Endodermal cell (in vitro differentiated cells): Measurements from ENCODE around the gene PRSS8. TPM values are rescaled to one million over a fixed set of nuclear protein-coding genes. Genes with fewer than 3 reads are reported as not detected.

Experiments used
- DNase-seq: peaks from one replicate; pipeline ENCODE4 v3.0.0-alpha.2; 2017
- H3K27ac ChIP-seq: 2 replicates; pipeline ENCODE4 v1.5.1; 2013; ENCODE audit warnings: mild to moderate bottlenecking, low read depth, low read length, moderate library complexity
- H3K27me3 ChIP-seq: 2 replicates; pipeline ENCODE4 v1.6.1; 2013; ENCODE audit warnings: mild to moderate bottlenecking, low read length, moderate library complexity; ENCODE audit not compliant: insufficient read depth, control insufficient read depth, poor library complexity, severe bottlenecking
- H3K36me3 ChIP-seq: 2 replicates; pipeline ENCODE4 v1.7.0; 2013; ENCODE audit warnings: mild to moderate bottlenecking, low read length, moderate library complexity; ENCODE audit not compliant: control insufficient read depth, insufficient read depth
- H3K4me1 ChIP-seq: one replicate; pipeline ENCODE4 v1.7.0; 2013; ENCODE audit warnings: low read length; ENCODE audit not compliant: control insufficient read depth, insufficient read depth
- H3K4me3 ChIP-seq: 2 replicates; pipeline ENCODE4 v1.5.1; 2013; ENCODE audit warnings: mild to moderate bottlenecking, low read length, moderate library complexity
- H3K9ac ChIP-seq: 2 replicates; pipeline ENCODE4 v1.6.1; 2013; ENCODE audit warnings: mild to moderate bottlenecking, low read length, moderate library complexity; ENCODE audit not compliant: poor library complexity, severe bottlenecking; ENCODE audit errors: extremely low read depth
- H3K9me3 ChIP-seq: 2 replicates; pipeline ENCODE4 v1.6.1; 2013; ENCODE audit warnings: mild to moderate bottlenecking, low read length, moderate library complexity; ENCODE audit not compliant: control insufficient read depth
- H3K27ac Mint-ChIP-seq: 2 replicates; pipeline ENCODE4 v1.8.0; 2020; ENCODE audit warnings: mixed read lengths
- H3K27me3 Mint-ChIP-seq: 2 replicates; pipeline ENCODE4 v1.8.0; 2021; ENCODE audit warnings: mild to moderate bottlenecking, mixed read lengths; ENCODE audit not compliant: insufficient read depth
- H3K36me3 Mint-ChIP-seq: 2 replicates; pipeline ENCODE4 v1.8.0; 2020; ENCODE audit warnings: low read depth, mixed read lengths
- H3K4me1 Mint-ChIP-seq: 2 replicates; pipeline ENCODE4 v1.8.0; 2020; ENCODE audit warnings: mixed read lengths
- H3K4me3 Mint-ChIP-seq: 2 replicates; pipeline ENCODE4 v1.8.0; 2020; ENCODE audit warnings: mild to moderate bottlenecking, moderate library complexity, mixed read lengths
- H3K9me3 Mint-ChIP-seq: 2 replicates; pipeline ENCODE4 v1.8.0; 2020; ENCODE audit warnings: mild to moderate bottlenecking, mixed read lengths
- WGBS, 2 experiments: methylation state at CpG; one replicate each; pipeline versions ENCODE4 v1.1.5 to v1.1.7; 2013; ENCODE audit warnings: missing lambda C conversion rate in 2 of 2, mixed read lengths in 1 of 2; ENCODE audit not compliant: insufficient coverage in 1 of 2, insufficient read length in 1 of 2; 5-methylcytosine and 5-hydroxymethylcytosine counted together
- total RNA-seq, 2 donors: library from RNA; stranded (reverse); fragmentation: NEBNext Ultra II Directional in 1 of 2; extraction: Animal tissue kit (Norgen Biotek cat#: 25700) in 1 of 2; gene quantifications; 2 replicates in 1 of 2; 3 replicates in 1 of 2; pipeline ENCODE4 v1.2.1, GENCODE V29; 2021
- TF ChIP-seq, protein P1 (sequence below): fragments of 200-600 bp; sonication (generic); conservative IDR thresholded peaks from 2 replicates; pipeline ENCODE4 v1.5.0; 2021; ENCODE audit warnings: antibody characterized with exemption, mild to moderate bottlenecking

PRSS8 gene
- total RNA-seq, 2 donors from 2014 or later, result 79.7 to 80.1 TPM

DNA sequence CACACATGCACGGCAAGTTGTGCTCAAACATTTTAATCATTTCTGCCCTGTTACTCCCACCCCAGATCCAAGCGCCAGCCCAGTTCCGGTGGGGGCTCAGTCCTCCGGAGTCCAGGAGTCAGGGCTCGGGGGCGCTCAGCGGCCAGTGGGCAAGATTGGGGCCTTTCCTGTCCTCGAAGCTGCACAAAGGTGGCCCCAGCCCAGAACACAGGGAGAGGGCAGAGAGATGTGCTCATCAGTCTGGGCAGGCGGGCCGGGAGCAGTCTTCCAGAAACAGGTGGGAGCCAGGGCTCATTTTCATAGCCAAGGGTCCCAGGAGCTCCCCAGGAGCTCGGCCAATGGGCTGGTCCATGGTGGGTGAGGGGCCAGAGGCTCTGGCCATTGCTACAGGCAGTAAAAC lies 4.1 kb downstream of the PRSS8 start:
- H3K27ac Mint-ChIP-seq, result peak overlapping the region; percentile 82
- H3K4me1 Mint-ChIP-seq, result peaks cover 28% of the 10 kb centered on the region
- H3K36me3 Mint-ChIP-seq, result peaks cover 26% of the 10 kb centered on the region
- Histone ChIP-seq H3K36me3 (peaks cover 19% of the 10 kb centered on the region), H3K4me1 (peaks cover 10% of the 10 kb centered on the region), H3K27me3 (no peaks in the 10 kb centered on the region), H3K9me3 (no peaks in the 10 kb centered on the region), H3K4me3 (no peak overlapping the region), H3K9ac (no peak overlapping the region), H3K27ac (no peak overlapping the region)
- H3K9me3 Mint-ChIP-seq, result no peaks in the 10 kb centered on the region
- H3K27me3 Mint-ChIP-seq, result no peaks in the 10 kb centered on the region
- TF ChIP-seq, protein P1, sequence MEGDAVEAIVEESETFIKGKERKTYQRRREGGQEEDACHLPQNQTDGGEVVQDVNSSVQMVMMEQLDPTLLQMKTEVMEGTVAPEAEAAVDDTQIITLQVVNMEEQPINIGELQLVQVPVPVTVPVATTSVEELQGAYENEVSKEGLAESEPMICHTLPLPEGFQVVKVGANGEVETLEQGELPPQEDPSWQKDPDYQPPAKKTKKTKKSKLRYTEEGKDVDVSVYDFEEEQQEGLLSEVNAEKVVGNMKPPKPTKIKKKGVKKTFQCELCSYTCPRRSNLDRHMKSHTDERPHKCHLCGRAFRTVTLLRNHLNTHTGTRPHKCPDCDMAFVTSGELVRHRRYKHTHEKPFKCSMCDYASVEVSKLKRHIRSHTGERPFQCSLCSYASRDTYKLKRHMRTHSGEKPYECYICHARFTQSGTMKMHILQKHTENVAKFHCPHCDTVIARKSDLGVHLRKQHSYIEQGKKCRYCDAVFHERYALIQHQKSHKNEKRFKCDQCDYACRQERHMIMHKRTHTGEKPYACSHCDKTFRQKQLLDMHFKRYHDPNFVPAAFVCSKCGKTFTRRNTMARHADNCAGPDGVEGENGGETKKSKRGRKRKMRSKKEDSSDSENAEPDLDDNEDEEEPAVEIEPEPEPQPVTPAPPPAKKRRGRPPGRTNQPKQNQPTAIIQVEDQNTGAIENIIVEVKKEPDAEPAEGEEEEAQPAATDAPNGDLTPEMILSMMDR, result no peak
- DNase-seq, result no peak
- no peak overlapping the region for H3K4me3 Mint-ChIP-seq
- 95 to 96% methylated on average over 11 of the region's 11 CpGs for WGBS, 2 experiments

DNA sequence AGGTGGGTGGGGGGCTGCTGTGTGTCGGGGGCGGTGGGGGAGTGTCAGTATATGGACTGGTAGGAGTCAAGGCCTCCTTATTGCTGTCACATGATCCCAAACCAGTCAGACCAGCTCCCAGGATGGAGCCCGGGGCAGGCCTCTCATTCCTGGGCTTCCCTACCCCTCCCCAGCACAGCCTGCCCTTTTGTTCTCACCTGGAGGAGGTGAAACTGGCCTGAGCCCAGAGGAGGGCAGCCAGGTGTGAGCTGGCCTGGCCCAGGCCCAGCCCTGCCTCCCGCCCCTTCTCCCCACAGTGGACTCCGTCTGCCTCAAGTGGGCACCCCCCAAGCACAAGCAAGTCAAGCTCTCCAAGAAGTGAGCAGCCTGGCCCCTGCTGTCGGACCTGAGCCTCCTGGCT lies 4.6 kb downstream of the PRSS8 start:
- TF ChIP-seq, protein P1, result no peak
- Histone ChIP-seq H3K9ac (no peak overlapping the region), H3K9me3 (no peaks in the 10 kb centered on the region), H3K27me3 (no peaks in the 10 kb centered on the region), H3K4me3 (no peak overlapping the region), H3K36me3 (peaks cover 19% of the 10 kb centered on the region), H3K4me1 (peaks cover 10% of the 10 kb centered on the region), H3K27ac (no peak overlapping the region)
- Mint-ChIP-seq H3K27me3 (no peaks in the 10 kb centered on the region), H3K4me1 (peaks cover 24% of the 10 kb centered on the region), H3K9me3 (no peaks in the 10 kb centered on the region), H3K27ac (peak overlapping the region; percentile 82), H3K4me3 (no peak overlapping the region), H3K36me3 (peaks cover 26% of the 10 kb centered on the region)
- WGBS, 2 experiments, result 80 to 90% methylated on average over 1 to 4 of the region's 6 CpGs
- DNase-seq, result peak; percentile 89

DNA sequence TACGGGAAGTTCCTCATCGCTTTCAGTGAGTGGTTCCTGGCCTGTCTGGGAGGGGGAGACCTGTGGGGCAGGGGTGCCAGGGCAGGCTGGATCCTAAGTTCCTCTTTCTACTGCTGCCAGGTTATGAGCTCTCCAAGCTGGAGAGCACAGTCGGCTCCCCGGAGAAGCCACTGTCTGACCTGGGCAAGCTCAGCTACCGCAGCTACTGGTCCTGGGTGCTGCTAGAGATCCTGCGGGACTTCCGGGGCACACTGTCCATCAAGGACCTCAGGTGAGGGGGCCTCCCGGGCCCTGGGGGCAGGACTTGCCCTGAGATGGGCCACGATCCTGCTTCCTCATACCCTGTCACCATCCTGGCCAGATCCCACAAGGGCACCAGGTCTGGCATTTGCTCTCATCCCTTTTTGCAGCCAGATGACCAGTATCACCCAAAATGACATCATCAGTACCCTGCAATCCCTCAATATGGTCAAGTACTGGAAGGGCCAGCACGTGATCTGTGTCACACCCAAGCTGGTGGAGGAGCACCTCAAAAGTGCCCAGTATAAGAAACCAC lies 5.1 kb downstream of the PRSS8 start:
- Mint-ChIP-seq H3K4me3 (no peak overlapping the region), H3K4me1 (peaks cover 21% of the 10 kb centered on the region), H3K27me3 (no peaks in the 10 kb centered on the region), H3K27ac (peak overlapping the region; percentile 48), H3K36me3 (peaks cover 26% of the 10 kb centered on the region), H3K9me3 (no peaks in the 10 kb centered on the region)
- no peak overlapping the region for H3K4me3 ChIP-seq
- no peaks in the 10 kb centered on the region for H3K9me3 ChIP-seq
- peaks cover 10% of the 10 kb centered on the region for H3K4me1 ChIP-seq
- TF ChIP-seq, protein P1, result no peak
- peaks cover 19% of the 10 kb centered on the region for H3K36me3 ChIP-seq
- no peak overlapping the region for H3K9ac ChIP-seq
- H3K27me3 ChIP-seq, result no peaks in the 10 kb centered on the region
- H3K27ac ChIP-seq, result no peak overlapping the region
- no peak for DNase-seq
- 96 to 100% methylated on average over 4 to 10 of the region's 10 CpGs for WGBS, 2 experiments
